ENCODE data around the gene SSC5D. TPM values are rescaled to one million over a fixed set of nuclear protein-coding genes. Genes with fewer than 3 reads are reported as not detected.

The SSC5D gene
- total and polyA plus RNA-seq, 8 donors, result 0.60 to 5.3 (median 1.4) TPM

- TF ChIP-seq CTCF (IDR thresholded peaks at IDR 0.05), result no peak
- ATAC-seq (peak in 1 of 4 donors; percentile 3), DNase-seq (peak in 2 of 6 donors; percentile 54 to 72), FAIRE-seq (no peak)
- Histone ChIP-seq H3K4me3 (peak overlapping the region; percentile 48 to 66 (median 51)), H3K4me1 (peaks cover 8 to 9% (median 9%) of the 10 kb centered on the region in 3 donors), H3K36me3 (peaks cover 0 to 6% (median 0%) of the 10 kb centered on the region in 3 donors), H3K9me3 (no peaks in the 10 kb centered on the region), H3K27me3 (peaks cover 0 to under 1% (median 0%) of the 10 kb centered on the region in 4 donors), H3K27ac (peak overlapping the region; percentile 42 to 60 (median 52))
- intact Hi-C loops (cut with DNase I), result no loop called here
- 27 to 28% methylated on average over 16 to 18 of the region's 18 CpGs for WGBS, 2 donors
Observed at GRCh38 chr19:55485439-55486011, 2.7 kb upstream of the SSC5D start.

GRCh38 chr19:55486043-55486970, 1.9 kb upstream of the SSC5D start:
- H3K27ac ChIP-seq, result peak overlapping the region in 2 of 4 donors; percentile 28 to 47
- intact Hi-C loops (cut with DNase I), result no loop called here
- peaks cover 0 to 4% (median 0%) of the 10 kb centered on the region in 4 donors for H3K27me3 ChIP-seq
- WGBS, 2 donors, result 78 to 81% methylated on average over 51 to 53 of the region's 53 CpGs
- H3K4me3 ChIP-seq, result no peak overlapping the region
- no peaks in the 10 kb centered on the region for H3K9me3 ChIP-seq
- H3K4me1 ChIP-seq, result peaks cover 8 to 9% (median 9%) of the 10 kb centered on the region in 3 donors
- ATAC-seq (no peak), DNase-seq (peak in 2 of 6 donors; percentile 63 to 77), FAIRE-seq (no peak)
- peaks cover 0 to 6% (median 0%) of the 10 kb centered on the region in 3 donors for H3K36me3 ChIP-seq
- TF ChIP-seq CTCF (IDR thresholded peaks at IDR 0.05), result no peak

- Histone ChIP-seq H3K4me1 (peaks cover 8 to 9% (median 9%) of the 10 kb centered on the region in 3 donors), H3K4me3 (no peak overlapping the region), H3K9me3 (no peaks in the 10 kb centered on the region), H3K27ac (peak overlapping the region in 2 of 4 donors; percentile 28 to 47), H3K27me3 (peaks cover 0 to 4% (median 0%) of the 10 kb centered on the region in 4 donors), H3K36me3 (peaks cover 0 to 6% (median 0%) of the 10 kb centered on the region in 3 donors)
- intact Hi-C loops (cut with DNase I), result no loop called here
- DNase-seq (peak in 2 of 6 donors; percentile 52 to 69), FAIRE-seq (no peak), ATAC-seq (peak in 3 of 4 donors; percentile 25 to 63 (median 39))
- no peak for TF ChIP-seq CTCF (IDR thresholded peaks at IDR 0.05)
- 38 to 43% methylated on average over 27 of the region's 27 CpGs for WGBS, 2 donors
Observed at GRCh38 chr19:55486971-55487923, 989 bp upstream of the SSC5D start.

- Histone ChIP-seq H3K4me3 (no peak overlapping the region), H3K9me3 (no peaks in the 10 kb centered on the region), H3K36me3 (no peaks in the 10 kb centered on the region), H3K27me3 (peaks cover 0 to 4% (median 0%) of the 10 kb centered on the region in 4 donors), H3K4me1 (peaks cover 7 to 8% (median 7%) of the 10 kb centered on the region in 3 donors), H3K27ac (no peak overlapping the region)
- ATAC-seq (no peak), DNase-seq (peak in 2 of 6 donors; percentile 32 to 64), FAIRE-seq (no peak)
- 38 to 41% methylated on average over 23 to 35 of the region's 36 CpGs for WGBS, 2 donors
- no peak for TF ChIP-seq CTCF (IDR thresholded peaks at IDR 0.05)
- intact Hi-C loops (cut with DNase I), result no loop called here
Observed at GRCh38 chr19:55488986-55489710, 912 bp downstream of the SSC5D start.
